Measurements from ENCODE around the gene ALDH5A1.

- no peak for TF ChIP-seq CTCF (IDR thresholded peaks at IDR 0.05 in 4 of 5, conservative IDR thresholded peaks at IDR 0.05 in 1 of 5)
- TF ChIP-seq POLR2A (IDR thresholded peaks at IDR 0.05): no peak
Measured at GRCh38 chr6:24484657-24485323, 10.0 kb upstream of the ALDH5A1 start.

All from gastrocnemius medialis (tissue), 4 donors.